ENCODE data around the gene IAH1.

- no peak for TF ChIP-seq GATA2 (IDR thresholded peaks at IDR 0.05; ENCODE audit: low read depth, low read length)
- TF ChIP-seq GATA3 (IDR thresholded peaks at IDR 0.05; ENCODE audit: low read depth, low read length) = no peak
Measured at GRCh38 chr2:9460441-9461017, 13.8 kb upstream of the IAH1 start.
